GM19238 (cell line): ENCODE data around the gene ARMC7.
A peak's percentile ranks its signal among the peaks of the same experiment; 100 is the strongest.

ENCODE experiments used
- DNase-seq: peaks from one replicate; pipeline ENCODE4 v3.0.0; 2011; ENCODE audit warnings: low spot score; ENCODE audit not compliant: insufficient read length

The ARMC7 gene

GRCh38 chr17:75078284-75079022 lies 31.3 kb upstream of the ARMC7 start:
- peak; percentile 64 for DNase-seq

GRCh38 chr17:75079023-75079373 lies 30.8 kb upstream of the ARMC7 start:
- DNase-seq = no peak

- no peak for DNase-seq
These were observed 27.9 kb upstream of the ARMC7 start for GRCh38 chr17:75081611-75082540.

- no peak for DNase-seq
These were observed 27.1 kb upstream of the ARMC7 start for GRCh38 chr17:75082683-75083082.

- DNase-seq = no peak
These were observed 25.6 kb upstream of the ARMC7 start for GRCh38 chr17:75084039-75084660.

- no peak for DNase-seq
These were observed 23.1 kb upstream of the ARMC7 start for GRCh38 chr17:75086496-75087181.

- DNase-seq = no peak
These were observed 22.6 kb upstream of the ARMC7 start for GRCh38 chr17:75087182-75087557.

GRCh38 chr17:75087558-75088453 lies 22.0 kb upstream of the ARMC7 start, which contains the start of gene SLC16A5:
TSS of gene SLC16A5 (plus strand) at chr17:75087954. CDS start at chr17:75093637, 5,683 bp downstream.
- peak; percentile 73 for DNase-seq

GRCh38 chr17:75088465-75089417 lies 21.0 kb upstream of the ARMC7 start:
- DNase-seq = no peak

GRCh38 chr17:75090871-75091854 lies 18.6 kb upstream of the ARMC7 start:
- DNase-seq = no peak

- DNase-seq = no peak
These were observed 17.9 kb upstream of the ARMC7 start for GRCh38 chr17:75091855-75092327.

- DNase-seq = no peak
These were observed 16.1 kb upstream of the ARMC7 start for GRCh38 chr17:75093548-75094158.

- DNase-seq = no peak
These were observed 14.8 kb upstream of the ARMC7 start for GRCh38 chr17:75094871-75095399.

GRCh38 chr17:75096082-75096625 lies 13.6 kb upstream of the ARMC7 start:
- DNase-seq = no peak

GRCh38 chr17:75097865-75098264 lies 11.9 kb upstream of the ARMC7 start:
- no peak for DNase-seq

GRCh38 chr17:75098861-75099260 lies 10.9 kb upstream of the ARMC7 start:
- DNase-seq = no peak
